Neural progenitor cell (in vitro differentiated cells): Measurements from ENCODE around the gene AQP7.

ENCODE experiments used
- CTCF ChIP-seq: fragments of 200-600 bp; sonication (generic); IDR thresholded peaks from 2 replicates; pipeline ENCODE4 v1.5.1; 2017; ENCODE audit warnings: antibody characterized with exemption, mild to moderate bottlenecking
- EZH2 ChIP-seq: fragments of 200-600 bp; sonication (generic); IDR thresholded peaks from 2 replicates; pipeline ENCODE4 v1.6.1; 2017; ENCODE audit warnings: antibody characterized with exemption, mild to moderate bottlenecking, moderate library complexity

- TF ChIP-seq CTCF = no peak
- no peak for TF ChIP-seq EZH2
Observed at GRCh38 chr9:33436445-33436844, 34.1 kb upstream of the AQP7 start.
